Psoas muscle (tissue), 8 donors: ENCODE data around the gene SPINK2. TPM values are rescaled to one million over a fixed set of nuclear protein-coding genes. Genes with fewer than 3 reads are reported as not detected.

ENCODE experiments used
- ATAC-seq, 4 donors: fragments of 200-7000 bp; cut with Tn5 transposase; one replicate each; pipeline ENCODE4 v1.9.1; 2020; ENCODE audit warnings: moderate library complexity in 3 of 4, mild to moderate bottlenecking in 2 of 4
- DNase-seq, 2 donors: peaks; one replicate each; pipeline ENCODE4 v3.0.0-alpha.2; 2020
- H3K27ac ChIP-seq: fragments of 200-600 bp; one replicate; pipeline ENCODE4 v1.8.0; 2022
- H3K27me3 ChIP-seq, 3 donors: fragments of 200-600 bp in 1 of 3; one replicate each; pipeline versions ENCODE4 v1.6.1 to v1.8.0; 2013 to 2022; ENCODE audit warnings: low read length in 2 of 3, mild to moderate bottlenecking in 2 of 3, moderate library complexity in 1 of 3; ENCODE audit not compliant: insufficient read depth in 3 of 3
- H3K36me3 ChIP-seq, 2 donors: fragments of 200-600 bp in 1 of 2; one replicate each; pipeline versions ENCODE4 v1.6.1 to v1.8.0; 2013 to 2022; ENCODE audit warnings: low read depth in 1 of 2, mild to moderate bottlenecking in 1 of 2, moderate library complexity in 1 of 2; ENCODE audit not compliant: insufficient read depth in 1 of 2
- H3K4me1 ChIP-seq: fragments of 200-600 bp; one replicate; pipeline ENCODE4 v1.8.0; 2022
- H3K4me3 ChIP-seq: fragments of 200-600 bp; one replicate; pipeline ENCODE4 v1.8.0; 2022; ENCODE audit warnings: mild to moderate bottlenecking
- H3K9me3 ChIP-seq: fragments of 200-600 bp; one replicate; pipeline ENCODE4 v1.8.0; 2022
- CTCF ChIP-seq: fragments of 200-600 bp; IDR thresholded peaks from one replicate; pipeline ENCODE4 v1.8.0; 2022; ENCODE audit warnings: antibody characterized with exemption
- WGBS, 3 donors: extraction: QIAGEN DNeasy Blood & Tissue Kit; methylation state at CpG; one replicate each; pipeline versions ENCODE4 v1.1.6 to v1.1.7; 2013; 5-methylcytosine and 5-hydroxymethylcytosine counted together
- intact Hi-C, 2 donors: fragments of 100-400 bp; cut with DNase I; formaldehyde crosslinking; loops; one replicate each; pipeline versions ENCODE4 v1.11.0 to v1.14.2; 2022
- polyA plus RNA-seq, 3 donors: library from polyadenylated mRNA; stranded (reverse); fragments of 200-250 nt; gene quantifications; one replicate each; pipeline ENCODE4 v1.2.3, GENCODE V29; 2013
- total RNA-seq, 4 donors: library from RNA; stranded (reverse); fragmentation: NEBNext Ultra II Directional in 2 of 4; extraction: Animal tissue kit (Norgen Biotek cat#: 25700) in 2 of 4; gene quantifications; one replicate each; pipeline versions ENCODE4 v1.2.1 to v1.2.4, GENCODE V29; 2021 to 2023
- donor health status: healthy with polysubstance abuse.
- donor health status: DM: no; HTN: no; CAD: no; lungs with moderate emphysema.
- donor health status: Bipolar disorder and iron deficiency.
- donor health status: healthy.
- donor health status: DM: yes; HTN: yes; CAD: no.
- donor health status: DM: no; HTN: no; CAD: no.
- donor health status: DM: no; HTN: no; CAD: no.
- donor health status: DM: yes; HTN: yes; CAD: no.

The SPINK2 gene
- total and polyA plus RNA-seq, 7 donors, result 0.09 to 0.44 (median 0.37) TPM; not detected in 4

GRCh38 chr4:56796211-56796610 is 25.3 kb downstream of the SPINK2 start:
- no peak for TF ChIP-seq CTCF
- intact Hi-C loops, result loop anchor here in 1 of 2 donors (5.0 kb wide), 1 partner anchor 219 kb away; no protein-coding TSS in a partner anchor
- no peaks in the 10 kb centered on the region for H3K27me3 ChIP-seq
- H3K36me3 ChIP-seq, result no peaks in the 10 kb centered on the region
- ATAC-seq, result no peak
- H3K9me3 ChIP-seq, result no peaks in the 10 kb centered on the region
- no peak for DNase-seq
- no peak overlapping the region for H3K4me3 ChIP-seq
- WGBS, 3 donors, result 87 to 92% (median 88%) methylated on average over 3 of the region's 3 CpGs
- no peak overlapping the region for H3K27ac ChIP-seq
- no peaks in the 10 kb centered on the region for H3K4me1 ChIP-seq

- intact Hi-C loops, result no loop called here
- H3K27me3 ChIP-seq, result peaks cover 0 to 2% (median 0%) of the 10 kb centered on the region in 3 donors
- ATAC-seq, result no peak
- H3K27ac ChIP-seq, result no peak overlapping the region
- DNase-seq, result no peak
- no peak overlapping the region for H3K4me3 ChIP-seq
- 89 to 94% (median 89%) methylated on average over 4 of the region's 4 CpGs for WGBS, 3 donors
- no peaks in the 10 kb centered on the region for H3K4me1 ChIP-seq
- H3K9me3 ChIP-seq, result no peaks in the 10 kb centered on the region
- no peaks in the 10 kb centered on the region for H3K36me3 ChIP-seq
- TF ChIP-seq CTCF, result no peak
Measured at GRCh38 chr4:56791316-56791715, 30.2 kb downstream of the SPINK2 start.

GRCh38 chr4:56790691-56791091 is 30.8 kb downstream of the SPINK2 start:
- Histone ChIP-seq H3K4me3 (no peak overlapping the region), H3K27ac (no peak overlapping the region), H3K9me3 (no peaks in the 10 kb centered on the region), H3K27me3 (peaks cover 0 to 2% (median 0%) of the 10 kb centered on the region in 3 donors), H3K4me1 (no peaks in the 10 kb centered on the region), H3K36me3 (no peaks in the 10 kb centered on the region)
- intact Hi-C loops, result no loop called here
- no peak for DNase-seq
- no peak for ATAC-seq
- no peak for TF ChIP-seq CTCF
- 39 to 50% (median 43%) methylated on average over 1 of the region's 1 CpG for WGBS, 3 donors

- H3K4me3 ChIP-seq, result no peak overlapping the region
- no peaks in the 10 kb centered on the region for H3K4me1 ChIP-seq
- DNase-seq, result no peak
- 79 to 87% (median 86%) methylated on average over 7 of the region's 7 CpGs for WGBS, 3 donors
- no peaks in the 10 kb centered on the region for H3K9me3 ChIP-seq
- intact Hi-C loops, result no loop called here
- peaks cover 0 to 2% (median 0%) of the 10 kb centered on the region in 3 donors for H3K27me3 ChIP-seq
- TF ChIP-seq CTCF, result no peak
- ATAC-seq, result no peak
- H3K27ac ChIP-seq, result no peak overlapping the region
- H3K36me3 ChIP-seq, result no peaks in the 10 kb centered on the region
Measured at GRCh38 chr4:56788081-56788480, 33.4 kb downstream of the SPINK2 start.

- ATAC-seq (no peak), DNase-seq (no peak)
- no peak overlapping the region for H3K27ac ChIP-seq
- peaks cover 0 to 2% (median 0%) of the 10 kb centered on the region in 3 donors for H3K27me3 ChIP-seq
- no peaks in the 10 kb centered on the region for H3K9me3 ChIP-seq
- no peak overlapping the region for H3K4me3 ChIP-seq
- H3K36me3 ChIP-seq, result no peaks in the 10 kb centered on the region
- WGBS, 3 donors, result 38% methylated on average over 6 of the region's 6 CpGs
- TF ChIP-seq CTCF, result no peak
- H3K4me1 ChIP-seq, result no peaks in the 10 kb centered on the region
- intact Hi-C loops, result no loop called here
Measured at GRCh38 chr4:56787380-56787779, 34.1 kb downstream of the SPINK2 start.
